GM12875 (cell line): ENCODE measurements around the gene VPS25.
A peak's percentile ranks its signal among the peaks of the same experiment; 100 is the strongest.
"Not testable (repeated sequence)": the region's sequence is repeated elsewhere in the genome, so short reads cannot be mapped to it uniquely, and the experiment has no call there.

Source experiments
- H3K4me3 ChIP-seq: one replicate; pipeline ENCODE4 v1.5.1; 2011; ENCODE audit warnings: low read depth, low read length, control low read depth
- TF ChIP-seq, protein P1 (sequence below): IDR thresholded peaks from 2 replicates; pipeline ENCODE4 v1.5.1; 2011; ENCODE audit warnings: low read depth, mild to moderate bottlenecking, control low read depth, inconsistent platforms, low read length, moderate library complexity, borderline replicate concordance; ENCODE audit not compliant: insufficient read depth

Gene VPS25

DNA sequence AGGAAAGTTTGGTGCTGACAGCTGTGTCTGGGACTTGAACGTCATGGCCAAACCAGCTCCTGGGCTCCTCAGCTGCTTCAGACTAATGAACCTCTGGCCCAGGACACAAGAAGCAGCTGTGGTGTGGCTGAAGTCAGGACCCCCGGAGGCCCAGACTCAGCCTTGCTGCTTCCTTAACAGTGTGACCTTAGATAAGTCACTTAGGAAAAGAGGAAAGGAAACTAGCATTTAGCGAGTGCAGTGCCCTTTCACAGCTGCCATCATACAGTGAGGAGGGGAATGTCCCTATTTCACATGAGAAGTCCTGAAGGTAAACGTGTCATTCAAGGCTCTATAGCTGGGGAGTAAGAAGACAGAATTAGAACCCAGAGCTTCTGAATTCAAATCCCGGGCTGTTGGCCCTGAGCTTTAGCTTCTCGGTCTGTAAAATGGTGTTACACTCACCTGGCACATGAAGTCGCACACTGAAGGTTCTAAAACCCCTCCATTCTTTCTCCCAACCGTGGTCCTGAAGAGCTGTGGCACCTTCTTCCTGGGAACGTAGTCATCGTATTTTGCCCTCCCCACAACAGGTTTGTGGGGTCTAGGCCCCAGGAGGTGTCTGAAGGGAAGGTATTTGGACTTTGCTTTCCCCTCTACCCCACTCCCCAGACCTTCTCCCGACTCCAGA lies 13.1 kb upstream of the VPS25 start:
- TF ChIP-seq, protein P1, sequence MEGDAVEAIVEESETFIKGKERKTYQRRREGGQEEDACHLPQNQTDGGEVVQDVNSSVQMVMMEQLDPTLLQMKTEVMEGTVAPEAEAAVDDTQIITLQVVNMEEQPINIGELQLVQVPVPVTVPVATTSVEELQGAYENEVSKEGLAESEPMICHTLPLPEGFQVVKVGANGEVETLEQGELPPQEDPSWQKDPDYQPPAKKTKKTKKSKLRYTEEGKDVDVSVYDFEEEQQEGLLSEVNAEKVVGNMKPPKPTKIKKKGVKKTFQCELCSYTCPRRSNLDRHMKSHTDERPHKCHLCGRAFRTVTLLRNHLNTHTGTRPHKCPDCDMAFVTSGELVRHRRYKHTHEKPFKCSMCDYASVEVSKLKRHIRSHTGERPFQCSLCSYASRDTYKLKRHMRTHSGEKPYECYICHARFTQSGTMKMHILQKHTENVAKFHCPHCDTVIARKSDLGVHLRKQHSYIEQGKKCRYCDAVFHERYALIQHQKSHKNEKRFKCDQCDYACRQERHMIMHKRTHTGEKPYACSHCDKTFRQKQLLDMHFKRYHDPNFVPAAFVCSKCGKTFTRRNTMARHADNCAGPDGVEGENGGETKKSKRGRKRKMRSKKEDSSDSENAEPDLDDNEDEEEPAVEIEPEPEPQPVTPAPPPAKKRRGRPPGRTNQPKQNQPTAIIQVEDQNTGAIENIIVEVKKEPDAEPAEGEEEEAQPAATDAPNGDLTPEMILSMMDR: no peak
- no peak overlapping the region for H3K4me3 ChIP-seq

DNA sequence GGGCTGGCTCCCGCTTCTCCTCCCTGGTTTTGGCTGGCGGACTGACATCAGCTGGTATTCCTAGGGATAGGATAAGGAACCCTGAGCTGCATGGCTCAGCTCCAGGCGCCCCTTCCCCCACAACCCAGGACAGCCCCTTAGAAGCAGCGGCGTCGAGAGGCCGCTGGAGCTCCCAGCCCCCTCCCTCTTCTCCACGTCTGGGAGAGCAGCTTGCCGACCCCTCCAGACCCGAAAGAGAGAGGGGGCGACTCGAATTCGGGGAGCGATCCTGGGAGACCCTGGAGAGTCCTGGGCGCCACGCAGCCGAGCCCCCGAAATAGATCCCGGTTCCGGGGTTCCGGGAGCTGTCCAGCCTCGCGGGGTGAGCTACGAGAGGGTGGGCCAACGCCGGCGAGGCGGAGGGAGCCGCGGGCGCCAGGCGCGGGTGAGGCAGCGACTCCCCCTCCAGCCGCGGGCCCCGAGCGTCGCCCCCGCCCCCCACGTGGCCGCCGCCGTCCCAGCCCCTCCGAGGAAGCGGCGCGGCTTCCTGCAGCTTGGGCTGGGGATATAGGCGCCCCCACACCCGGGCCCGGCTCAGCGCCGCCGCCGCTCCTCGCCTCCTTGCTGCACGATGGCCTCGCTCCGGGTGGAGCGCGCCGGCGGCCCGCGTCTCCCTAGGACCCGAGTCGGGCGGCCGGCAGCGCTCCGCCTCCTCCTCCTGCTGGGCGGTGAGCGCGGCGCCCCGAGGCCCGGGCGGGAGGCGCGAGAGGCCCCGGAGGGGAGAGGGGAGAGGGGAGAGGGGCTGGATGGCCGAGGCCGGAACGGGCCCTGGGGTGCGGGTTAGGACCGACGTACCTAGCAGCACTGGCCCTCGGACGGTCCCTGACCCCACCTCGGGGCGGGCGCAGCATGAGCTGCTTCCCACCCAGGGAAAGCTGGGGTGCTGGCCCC lies 12.3 kb upstream of the VPS25 start, which contains the start of gene RAMP2:
RAMP2 (plus strand) TSS at position 576 of the 930 bp plus-strand sequence; CDS start at position 611, 35 bp downstream.
- peak within 1 kb of the TSS; percentile 14 for H3K4me3 ChIP-seq
- TF ChIP-seq, protein P1: no peak

DNA sequence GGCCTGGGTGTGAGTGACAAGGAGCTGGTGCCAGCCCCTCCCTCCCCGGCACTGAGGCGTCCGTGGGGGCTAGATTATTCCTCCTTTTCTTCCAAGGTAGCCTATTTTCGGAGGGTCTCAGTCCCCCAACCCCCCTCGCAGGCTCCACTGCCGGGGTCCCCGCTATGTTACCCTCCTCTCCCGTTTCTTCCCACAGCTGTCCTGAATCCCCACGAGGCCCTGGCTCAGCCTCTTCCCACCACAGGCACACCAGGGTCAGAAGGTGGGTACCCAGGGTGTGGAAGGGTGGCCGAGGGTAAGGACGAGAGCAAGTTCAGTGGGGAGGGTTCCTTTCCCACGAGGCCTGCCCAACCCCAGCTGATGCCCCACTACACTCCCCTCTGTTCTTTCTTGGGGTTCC lies 11.6 kb upstream of the VPS25 start:
- H3K4me3 ChIP-seq: no peak overlapping the region
- TF ChIP-seq, protein P1: no peak

DNA sequence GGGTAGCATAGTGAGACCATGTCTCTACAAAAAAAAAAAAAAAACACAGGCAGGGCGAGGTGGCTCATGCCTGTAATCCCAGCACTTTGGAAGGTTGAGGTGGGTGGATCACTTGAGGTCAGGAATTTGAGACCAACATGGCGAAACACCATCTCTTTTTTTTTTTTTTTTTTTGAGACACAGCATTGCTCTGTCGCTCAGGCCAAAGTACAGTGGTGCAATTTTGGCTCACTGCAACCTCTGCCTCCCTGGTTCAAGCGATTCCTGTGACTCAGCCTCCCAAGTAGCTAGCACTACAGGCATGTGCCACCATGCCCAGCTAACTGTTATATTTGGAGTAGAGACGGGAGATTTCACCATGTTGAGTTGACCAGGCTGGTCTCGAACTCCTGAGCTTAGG lies 7.1 kb upstream of the VPS25 start:
- H3K4me3 ChIP-seq: no peak overlapping the region
- TF ChIP-seq, protein P1: no peak

DNA sequence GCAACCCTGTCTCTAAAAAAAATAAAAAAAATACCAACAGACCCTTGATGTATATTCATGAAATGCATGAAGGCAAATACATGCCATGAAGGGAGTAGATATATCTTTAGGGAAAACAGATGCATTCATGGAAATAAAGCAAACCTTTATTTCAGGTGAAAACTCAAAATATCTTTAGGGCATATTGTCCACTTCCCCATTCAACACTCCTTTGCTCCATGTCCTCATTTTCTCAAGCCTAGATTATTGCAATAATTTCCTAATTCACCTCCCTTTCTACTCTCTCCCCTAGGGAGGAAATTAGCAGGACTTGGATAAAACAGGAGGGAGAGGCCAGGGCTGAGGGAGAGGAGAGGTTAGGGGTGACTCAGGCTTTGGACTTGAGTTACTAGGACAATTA lies 5.7 kb upstream of the VPS25 start:
- no peak overlapping the region for H3K4me3 ChIP-seq
- TF ChIP-seq, protein P1: no peak

DNA sequence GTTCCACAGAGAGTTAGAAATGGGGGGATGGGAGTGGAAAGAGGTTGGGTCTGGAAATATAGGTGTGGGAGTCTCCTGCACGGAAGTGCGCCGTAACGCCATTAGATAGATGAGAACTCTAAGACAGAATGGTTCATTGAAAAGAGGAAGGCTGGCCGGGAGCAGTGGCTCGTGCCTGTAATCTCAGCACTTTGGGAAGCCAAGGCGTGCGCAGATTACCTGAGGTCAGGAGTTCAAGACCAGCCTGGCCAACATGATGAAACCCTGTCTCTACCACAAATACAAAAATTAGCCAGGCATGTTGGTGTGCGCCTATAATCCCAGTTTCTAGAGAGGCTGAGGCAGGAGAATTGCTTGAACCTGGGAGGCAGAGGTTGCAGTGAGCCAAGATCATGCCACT lies 5.2 kb upstream of the VPS25 start:
- H3K4me3 ChIP-seq: not testable (repeated sequence)

DNA sequence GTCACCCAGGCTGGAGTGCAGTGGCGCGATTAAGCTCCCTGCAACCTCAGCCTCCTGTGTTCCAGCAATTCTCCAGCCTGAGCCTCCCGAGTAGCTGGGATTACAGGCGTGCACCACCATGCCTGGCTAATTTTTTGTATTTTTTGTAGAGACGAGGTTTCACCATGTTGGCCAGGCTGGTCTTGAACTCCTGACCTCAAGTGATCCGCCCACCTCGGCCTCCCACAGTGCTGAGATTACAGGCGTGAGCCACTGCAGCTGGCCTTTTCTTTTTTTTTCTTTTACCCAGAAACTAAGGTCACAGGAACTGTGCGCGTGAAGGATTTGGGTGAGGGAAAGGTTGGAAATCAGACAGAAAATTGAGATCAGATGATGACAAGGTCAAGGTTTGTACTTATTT lies 3.3 kb upstream of the VPS25 start:
- not testable (repeated sequence) for H3K4me3 ChIP-seq

DNA sequence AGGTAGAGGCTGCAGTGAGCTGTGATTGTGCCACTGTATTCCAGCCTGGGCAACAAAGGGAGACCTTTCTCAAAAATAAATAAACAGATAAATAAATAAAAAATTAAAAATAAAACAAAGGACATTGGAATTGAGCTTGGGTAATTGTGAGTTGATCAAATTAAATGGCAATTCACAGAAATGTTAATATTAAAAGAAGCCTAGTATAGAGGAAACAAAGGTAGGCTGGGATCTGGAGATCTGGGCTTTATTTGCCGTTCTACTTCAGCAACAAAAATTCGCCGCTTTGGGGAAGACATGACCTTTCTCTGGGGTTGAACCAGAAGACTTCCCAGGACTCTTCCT lies 332 bp upstream of the VPS25 start:
- TF ChIP-seq, protein P1: no peak

More for the DNA sequence above, 332 bp upstream of the VPS25 start:
- peak overlapping the region; percentile 71 for H3K4me3 ChIP-seq
